ENCODE measurements around the gene SELENOF.
"Not testable (repeated sequence)": the region's sequence is repeated elsewhere in the genome, so short reads cannot be mapped to it uniquely, and the experiment has no call there.

SELENOF gene

DNA sequence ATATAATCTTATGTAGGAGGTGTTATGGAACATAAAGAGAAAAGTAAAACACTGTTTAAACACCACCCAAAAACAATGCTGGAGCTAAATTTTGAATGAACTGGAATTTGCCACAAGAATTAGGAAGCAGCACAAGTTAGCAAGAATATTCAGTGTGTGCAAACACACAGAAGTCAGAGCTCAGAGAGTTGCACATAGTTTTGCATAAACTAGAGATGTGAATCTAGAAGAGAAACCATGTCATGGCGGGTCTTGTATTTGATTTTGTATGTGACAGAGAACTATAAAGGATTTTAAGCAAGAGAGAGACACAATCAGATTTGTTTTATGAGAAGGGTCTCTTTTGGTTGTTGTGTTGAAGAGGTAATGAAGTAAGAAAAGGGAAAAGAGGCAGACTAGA, 38.2 kb downstream of the SELENOF start:
- no peak for TF ChIP-seq CTCF (IDR thresholded peaks at IDR 0.05; ENCODE audit: borderline replicate concordance, insufficient read depth, low read depth, low read length)
- no peak overlapping the region for H3K4me3 ChIP-seq (ENCODE audit: low read depth, low read length)

DNA sequence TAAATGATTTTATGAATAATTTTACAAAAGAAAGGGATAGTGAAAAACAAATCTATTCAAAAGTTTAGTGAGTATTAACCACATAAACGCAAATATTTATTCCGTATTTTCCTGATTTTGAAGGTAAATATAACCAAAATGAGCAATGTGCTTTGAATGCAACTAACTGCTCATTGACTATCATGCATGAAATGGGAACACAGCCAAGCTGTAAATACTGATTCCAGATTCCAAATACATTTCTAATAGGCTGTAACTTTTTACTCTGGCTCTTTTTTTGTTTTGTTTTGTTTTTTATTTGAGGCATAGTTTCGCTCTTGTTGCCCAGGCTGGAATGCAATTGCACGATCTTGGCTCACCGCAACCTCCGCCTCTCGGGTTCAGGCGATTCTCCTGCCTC, 41.8 kb downstream of the SELENOF start:
- TF ChIP-seq CTCF (IDR thresholded peaks at IDR 0.05; ENCODE audit: borderline replicate concordance, insufficient read depth, low read depth, low read length) = no peak
- no peak overlapping the region for H3K4me3 ChIP-seq (ENCODE audit: low read depth, low read length)

DNA sequence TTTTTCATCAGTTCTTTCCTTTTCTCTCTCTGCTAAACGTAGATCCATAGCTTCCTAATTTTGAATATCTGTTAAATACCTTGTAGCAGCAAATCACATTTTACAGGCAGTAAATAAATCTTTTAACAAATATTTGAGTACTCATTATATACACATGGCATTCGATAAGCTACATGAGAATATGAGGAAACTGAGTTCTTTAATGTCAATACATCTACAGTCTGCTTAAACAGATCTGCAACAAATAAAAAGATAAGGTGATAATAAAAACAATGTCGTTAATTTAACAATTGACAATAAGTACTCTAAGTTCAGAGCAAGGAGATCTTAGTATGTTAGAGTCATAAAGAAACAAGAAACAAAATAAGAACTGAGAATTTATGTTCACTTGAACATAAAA, 42.9 kb downstream of the SELENOF start:
- H3K4me3 ChIP-seq (ENCODE audit: low read depth, low read length) = no peak overlapping the region
- TF ChIP-seq CTCF (IDR thresholded peaks at IDR 0.05; ENCODE audit: borderline replicate concordance, insufficient read depth, low read depth, low read length) = no peak

DNA sequence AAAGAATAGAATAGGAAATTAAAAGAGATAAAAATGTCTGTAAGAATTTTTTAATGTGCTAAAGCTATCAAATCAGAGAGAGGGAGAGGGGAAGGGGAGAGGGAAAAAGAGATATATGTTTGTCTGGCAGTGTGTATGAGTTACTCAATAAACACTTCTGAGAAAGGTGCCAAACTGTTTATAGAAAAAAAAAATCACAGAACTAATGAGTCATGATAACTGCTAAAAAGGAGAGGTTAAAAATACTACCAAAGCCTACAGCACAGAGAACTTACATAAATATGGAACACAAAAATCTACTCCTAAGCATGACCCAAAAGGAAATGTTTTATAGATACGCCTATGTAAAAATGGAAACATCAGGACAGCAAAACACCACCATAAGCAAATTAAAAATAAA, 45.4 kb downstream of the SELENOF start:
- no peak for TF ChIP-seq CTCF (IDR thresholded peaks at IDR 0.05; ENCODE audit: borderline replicate concordance, insufficient read depth, low read depth, low read length)
- H3K4me3 ChIP-seq (ENCODE audit: low read depth, low read length) = no peak overlapping the region

DNA sequence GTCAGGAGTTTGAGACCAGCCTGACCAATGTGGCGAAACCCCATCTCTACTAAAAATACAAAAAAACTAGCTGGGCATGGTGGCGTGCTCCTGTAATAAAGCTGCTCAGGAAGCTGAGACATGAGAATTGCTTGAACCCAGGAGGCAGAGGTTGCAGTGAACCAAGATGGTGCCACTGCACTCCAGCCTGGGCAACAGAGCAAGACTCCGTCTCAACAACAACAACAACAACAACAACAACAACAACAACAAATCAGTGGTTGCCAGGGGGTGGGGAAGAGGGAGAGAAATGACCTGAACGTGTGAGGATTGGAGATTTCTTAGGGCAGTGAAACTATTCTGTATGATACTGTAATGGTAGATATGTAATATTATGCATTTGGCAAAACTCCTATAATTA, 46.6 kb downstream of the SELENOF start:
- H3K4me3 ChIP-seq (ENCODE audit: low read depth, low read length) = not testable (repeated sequence)

GRCh38 chr1:86866665-86867064, 47.3 kb downstream of the SELENOF start:
- TF ChIP-seq CTCF (IDR thresholded peaks at IDR 0.05; ENCODE audit: borderline replicate concordance, insufficient read depth, low read depth, low read length) = no peak
- no peak overlapping the region for H3K4me3 ChIP-seq (ENCODE audit: low read depth, low read length)

DNA sequence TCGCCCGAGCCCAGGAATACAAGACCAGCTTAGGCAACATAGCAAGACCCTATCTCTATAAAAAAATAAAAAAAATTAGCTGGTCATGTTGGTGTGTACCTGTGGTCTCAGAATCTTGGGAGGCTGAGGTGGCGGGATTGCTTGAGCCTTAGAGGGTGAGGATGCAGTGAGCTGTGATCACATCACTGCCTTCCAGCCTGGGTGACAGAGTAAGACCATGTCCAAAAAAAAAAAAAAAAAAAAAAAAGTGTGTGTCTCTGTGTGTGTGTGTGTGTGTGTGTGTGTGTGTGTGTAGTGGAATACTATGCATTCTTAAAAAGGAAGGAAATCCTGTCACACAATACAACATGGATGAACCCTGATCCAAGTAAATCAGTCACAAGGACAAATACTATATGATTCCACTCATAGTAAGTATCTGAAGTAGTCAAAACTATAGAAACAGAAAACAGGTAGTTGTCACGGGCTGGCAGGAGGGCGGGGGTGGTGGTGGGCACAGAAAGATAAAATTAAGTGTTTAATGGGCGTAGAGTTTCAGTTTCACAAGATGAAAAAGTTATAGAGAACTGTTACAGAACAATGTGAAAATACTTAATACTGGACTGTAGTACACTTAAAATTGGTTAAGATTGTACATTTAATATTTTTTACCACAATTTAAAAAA, 47.8 kb downstream of the SELENOF start:
- no peak for TF ChIP-seq CTCF (IDR thresholded peaks at IDR 0.05; ENCODE audit: borderline replicate concordance, insufficient read depth, low read depth, low read length)
- H3K4me3 ChIP-seq (ENCODE audit: low read depth, low read length) = no peak overlapping the region

DNA sequence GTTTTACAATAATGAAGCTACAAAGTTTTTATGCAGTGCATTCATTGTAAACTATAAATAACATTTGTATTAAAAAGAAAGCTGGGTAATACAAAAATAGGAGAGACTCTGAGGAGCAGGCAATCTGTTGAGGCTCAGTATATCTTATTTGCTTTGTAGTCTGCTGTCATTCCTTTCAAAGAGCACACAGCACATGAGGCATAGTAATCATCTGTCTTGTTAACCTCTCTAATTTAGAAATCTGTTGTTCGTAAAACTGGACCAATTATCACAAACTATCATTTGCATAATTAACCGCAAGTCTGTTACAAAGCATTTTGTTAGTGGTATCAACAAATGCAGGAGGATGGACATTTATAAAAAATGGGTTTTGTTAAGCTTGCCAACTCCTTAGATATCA, 51.0 kb downstream of the SELENOF start:
- no peak for TF ChIP-seq CTCF (IDR thresholded peaks at IDR 0.05; ENCODE audit: borderline replicate concordance, insufficient read depth, low read depth, low read length)

More for the DNA sequence above, 51.0 kb downstream of the SELENOF start:
- no peak overlapping the region for H3K4me3 ChIP-seq (ENCODE audit: low read depth, low read length)

All from GM12875 (cell line).